HG03442 (cell line): ENCODE data around the gene NME1.
"Not testable (repeated sequence)": the region's sequence is repeated elsewhere in the genome, so short reads cannot be mapped to it uniquely, and the experiment has no call there.

ENCODE experiments used
- ATAC-seq: cut with Tn5 transposase; IDR thresholded peaks from one replicate; pipeline ENCODE4 v1.9.1; 2021; ENCODE audit warnings: mild to moderate bottlenecking, moderate library complexity; ENCODE audit not compliant: unreplicated experiment

Gene NME1

GRCh38 chr17:51153210-51154072 lies at the start of gene NME1:
TSS of gene NME1 (plus strand) at chr17:51153559. CDS start at chr17:51155655, 2,096 bp downstream.
- ATAC-seq = peak; percentile 93

GRCh38 chr17:51107778-51108177 lies 45.6 kb upstream of the NME1 start:
- ATAC-seq = no peak

- not testable (repeated sequence) for ATAC-seq
Observed at GRCh38 chr17:51112303-51113222, 40.8 kb upstream of the NME1 start.

- ATAC-seq = no peak
Observed at GRCh38 chr17:51115179-51115578, 38.2 kb upstream of the NME1 start.

- no peak for ATAC-seq
Observed at GRCh38 chr17:51118330-51119195, 34.8 kb upstream of the NME1 start.

- ATAC-seq = peak; percentile 15
Observed at GRCh38 chr17:51119415-51120356, 33.7 kb upstream of the NME1 start.

- peak; percentile 42 for ATAC-seq
Observed at GRCh38 chr17:51120357-51120738, 33.0 kb upstream of the NME1 start.

- ATAC-seq = peak; percentile 61
Observed at GRCh38 chr17:51120739-51121619, 32.4 kb upstream of the NME1 start, which contains the start of gene SPAG9. TSS of gene SPAG9 (minus strand) at chr17:51120868. CDS start at chr17:51120656, 212 bp downstream.

GRCh38 chr17:51121620-51122472 lies 31.5 kb upstream of the NME1 start:
- peak; percentile 43 for ATAC-seq

GRCh38 chr17:51122473-51123115 lies 30.8 kb upstream of the NME1 start:
- ATAC-seq = not testable (repeated sequence)

- no peak for ATAC-seq
Observed at GRCh38 chr17:51124640-51125503, 28.5 kb upstream of the NME1 start.

GRCh38 chr17:51128076-51128475 lies 25.3 kb upstream of the NME1 start:
- no peak for ATAC-seq

- ATAC-seq = peak; percentile 64
Observed at GRCh38 chr17:51132964-51133319, 20.4 kb upstream of the NME1 start.

- no peak for ATAC-seq
Observed at GRCh38 chr17:51133365-51133764, 20.0 kb upstream of the NME1 start.

GRCh38 chr17:51135956-51136355 lies 17.4 kb upstream of the NME1 start:
- ATAC-seq = no peak

GRCh38 chr17:51142597-51142996 lies 10.8 kb upstream of the NME1 start:
- no peak for ATAC-seq
